ENCODE results near the gene CCND3. TPM values are rescaled to one million over a fixed set of nuclear protein-coding genes. Genes with fewer than 3 reads are reported as not detected.
A peak's percentile ranks its signal among the peaks of the same experiment; 100 is the strongest.

CCND3 gene
- total RNA-seq, 2 donors from 2014 or later, result 8.5 to 11.7 TPM

- Mint-ChIP-seq H3K4me3 (no peak overlapping the region), H3K9me3 (no peaks in the 10 kb centered on the region), H3K27ac (no peak overlapping the region), H3K27me3 (ENCODE audit: insufficient read depth) (peaks cover 7% of the 10 kb centered on the region), H3K36me3 (ENCODE audit: low read depth) (peaks cover 34% of the 10 kb centered on the region), H3K4me1 (peaks cover 16% of the 10 kb centered on the region)
- H3K27ac ChIP-seq (ENCODE audit: low read depth, low read length), result peak overlapping the region; percentile 21
- H3K27me3 ChIP-seq (ENCODE audit: control insufficient read depth, insufficient read depth, low read length, poor library complexity, severe bottlenecking), result no peaks in the 10 kb centered on the region
- H3K9me3 ChIP-seq (ENCODE audit: control insufficient read depth, low read length), result no peaks in the 10 kb centered on the region
- no peak for TF ChIP-seq CTCF (conservative IDR thresholded peaks at IDR 0.05)
- WGBS, 2 experiments (ENCODE audit: insufficient coverage in 1 of 2, insufficient read length in 1 of 2), result 60 to 72% methylated on average over 1 of the region's 1 CpG
- no peak for DNase-seq
- H3K9ac ChIP-seq (ENCODE audit: extremely low read depth, low read length, poor library complexity, severe bottlenecking), result no peak overlapping the region
- H3K4me3 ChIP-seq (ENCODE audit: low read length), result no peak overlapping the region
- H3K4me1 ChIP-seq (ENCODE audit: control insufficient read depth, insufficient read depth, low read length), result peaks cover 3% of the 10 kb centered on the region
- peaks cover 61% of the 10 kb centered on the region for H3K36me3 ChIP-seq (ENCODE audit: control insufficient read depth, insufficient read depth, low read length)
Measured at GRCh38 chr6:41935193-41935574, 6.4 kb downstream of the CCND3 start.

GRCh38 chr6:41934278-41935192, 7.1 kb downstream of the CCND3 start:
- WGBS, 2 experiments (ENCODE audit: insufficient coverage in 1 of 2, insufficient read length in 1 of 2), result 91 to 92% methylated on average over 2 to 6 of the region's 7 CpGs
- Mint-ChIP-seq H3K27me3 (ENCODE audit: insufficient read depth) (peaks cover 2% of the 10 kb centered on the region), H3K9me3 (no peaks in the 10 kb centered on the region), H3K4me1 (peaks cover 9% of the 10 kb centered on the region), H3K27ac (no peak overlapping the region), H3K36me3 (ENCODE audit: low read depth) (peaks cover 38% of the 10 kb centered on the region), H3K4me3 (no peak overlapping the region)
- Histone ChIP-seq H3K4me1 (ENCODE audit: control insufficient read depth, insufficient read depth, low read length) (peaks cover 3% of the 10 kb centered on the region), H3K4me3 (ENCODE audit: low read length) (no peak overlapping the region), H3K27ac (ENCODE audit: low read depth, low read length) (no peak overlapping the region), H3K9me3 (ENCODE audit: control insufficient read depth, low read length) (no peaks in the 10 kb centered on the region), H3K27me3 (ENCODE audit: control insufficient read depth, insufficient read depth, low read length, poor library complexity, severe bottlenecking) (no peaks in the 10 kb centered on the region), H3K36me3 (ENCODE audit: control insufficient read depth, insufficient read depth, low read length) (peaks cover 67% of the 10 kb centered on the region), H3K9ac (ENCODE audit: extremely low read depth, low read length, poor library complexity, severe bottlenecking) (no peak overlapping the region)
- DNase-seq, result no peak
- no peak for TF ChIP-seq CTCF (conservative IDR thresholded peaks at IDR 0.05)

- Mint-ChIP-seq H3K4me3 (no peak overlapping the region), H3K36me3 (ENCODE audit: low read depth) (peaks cover 57% of the 10 kb centered on the region), H3K4me1 (no peaks in the 10 kb centered on the region), H3K9me3 (no peaks in the 10 kb centered on the region), H3K27ac (no peak overlapping the region), H3K27me3 (ENCODE audit: insufficient read depth) (peaks cover 2% of the 10 kb centered on the region)
- Histone ChIP-seq H3K27me3 (ENCODE audit: control insufficient read depth, insufficient read depth, low read length, poor library complexity, severe bottlenecking) (no peaks in the 10 kb centered on the region), H3K36me3 (ENCODE audit: control insufficient read depth, insufficient read depth, low read length) (peaks cover 89% of the 10 kb centered on the region), H3K9ac (ENCODE audit: extremely low read depth, low read length, poor library complexity, severe bottlenecking) (no peak overlapping the region), H3K9me3 (ENCODE audit: control insufficient read depth, low read length) (no peaks in the 10 kb centered on the region), H3K4me1 (ENCODE audit: control insufficient read depth, insufficient read depth, low read length) (no peaks in the 10 kb centered on the region), H3K27ac (ENCODE audit: low read depth, low read length) (no peak overlapping the region), H3K4me3 (ENCODE audit: low read length) (no peak overlapping the region)
- 94 to 96% methylated on average over 14 to 15 of the region's 15 CpGs for WGBS, 2 experiments (ENCODE audit: insufficient coverage in 1 of 2, insufficient read length in 1 of 2)
- no peak for DNase-seq
- TF ChIP-seq CTCF (conservative IDR thresholded peaks at IDR 0.05), result no peak
Measured at GRCh38 chr6:41932378-41932777, 9.2 kb downstream of the CCND3 start.

All from endodermal cell (in vitro differentiated cells).